ELF-1 (cell line): Measurements from ENCODE around the gene LTB.
A peak's percentile ranks its signal among the peaks of the same experiment; 100 is the strongest.

ENCODE experiments used
- DNase-seq: peaks from one replicate; pipeline ENCODE4 v3.0.0-alpha.2; 2016; ENCODE audit warnings: low read depth, low spot score

The LTB gene, protein sequence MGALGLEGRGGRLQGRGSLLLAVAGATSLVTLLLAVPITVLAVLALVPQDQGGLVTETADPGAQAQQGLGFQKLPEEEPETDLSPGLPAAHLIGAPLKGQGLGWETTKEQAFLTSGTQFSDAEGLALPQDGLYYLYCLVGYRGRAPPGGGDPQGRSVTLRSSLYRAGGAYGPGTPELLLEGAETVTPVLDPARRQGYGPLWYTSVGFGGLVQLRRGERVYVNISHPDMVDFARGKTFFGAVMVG

DNA sequence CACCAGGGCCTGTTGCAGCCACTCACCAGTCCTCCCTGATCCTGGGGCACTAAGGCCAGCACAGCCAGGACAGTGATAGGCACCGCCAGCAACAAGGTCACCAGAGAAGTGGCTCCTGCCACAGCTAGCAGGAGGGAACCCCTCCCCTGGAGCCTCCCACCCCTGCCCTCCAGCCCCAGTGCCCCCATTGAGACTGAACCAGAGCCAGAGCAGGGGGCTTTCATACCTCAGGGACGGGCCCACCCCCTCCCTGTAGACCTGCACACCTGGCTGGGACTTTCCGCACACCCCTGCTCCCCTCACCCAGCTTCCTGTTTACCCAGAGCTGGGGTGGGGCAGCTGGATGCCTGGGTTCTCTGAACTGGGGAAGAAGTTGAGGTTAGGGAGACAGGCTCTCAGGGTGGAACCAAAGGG lies at the start of gene LTB:
LTB (minus strand) TSS at position 195 of the 414 bp plus-strand sequence; CDS start at position 188, 7 bp downstream.
- DNase-seq: no peak

DNA sequence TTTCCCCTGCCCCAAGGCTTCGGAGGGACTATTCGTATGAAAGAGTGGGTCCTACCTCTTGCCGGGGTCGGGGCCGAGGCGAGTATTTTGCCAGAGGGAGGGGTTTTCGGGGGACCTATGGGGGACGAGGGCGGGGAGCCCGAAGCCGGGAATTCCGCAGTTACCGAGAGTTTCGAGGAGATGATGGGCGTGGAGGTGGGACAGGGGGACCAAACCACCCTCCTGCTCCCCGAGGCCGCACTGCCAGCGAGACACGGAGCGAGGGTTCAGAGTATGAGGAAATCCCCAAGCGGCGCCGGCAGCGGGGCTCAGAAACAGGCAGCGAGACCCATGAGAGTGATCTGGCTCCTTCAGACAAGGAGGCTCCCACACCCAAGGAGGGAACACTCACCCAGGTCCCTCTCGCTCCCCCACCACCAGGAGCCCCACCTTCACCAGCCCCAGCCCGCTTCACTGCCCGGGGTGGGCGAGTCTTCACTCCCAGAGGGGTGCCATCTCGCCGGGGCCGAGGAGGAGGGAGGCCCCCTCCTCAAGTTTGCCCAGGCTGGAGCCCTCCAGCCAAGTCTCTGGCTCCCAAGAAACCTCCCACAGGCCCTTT lies 49.6 kb upstream of the LTB start:
- no peak for DNase-seq

DNA sequence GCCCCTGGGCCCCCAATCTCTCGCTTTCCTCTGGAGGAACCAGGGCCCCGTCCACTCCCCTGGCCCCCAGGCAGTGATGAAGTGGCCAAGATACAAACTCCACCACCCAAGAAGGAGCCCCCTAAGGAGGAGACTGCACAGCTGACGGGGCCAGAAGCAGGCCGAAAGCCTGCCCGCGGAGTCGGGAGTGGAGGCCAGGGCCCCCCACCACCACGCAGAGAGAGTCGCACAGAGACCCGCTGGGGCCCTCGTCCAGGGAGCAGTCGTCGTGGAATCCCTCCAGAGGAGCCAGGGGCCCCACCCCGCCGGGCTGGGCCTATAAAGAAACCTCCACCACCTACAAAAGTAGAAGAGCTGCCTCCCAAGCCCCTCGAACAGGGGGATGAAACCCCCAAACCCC lies 49.0 kb upstream of the LTB start:
- DNase-seq: no peak

DNA sequence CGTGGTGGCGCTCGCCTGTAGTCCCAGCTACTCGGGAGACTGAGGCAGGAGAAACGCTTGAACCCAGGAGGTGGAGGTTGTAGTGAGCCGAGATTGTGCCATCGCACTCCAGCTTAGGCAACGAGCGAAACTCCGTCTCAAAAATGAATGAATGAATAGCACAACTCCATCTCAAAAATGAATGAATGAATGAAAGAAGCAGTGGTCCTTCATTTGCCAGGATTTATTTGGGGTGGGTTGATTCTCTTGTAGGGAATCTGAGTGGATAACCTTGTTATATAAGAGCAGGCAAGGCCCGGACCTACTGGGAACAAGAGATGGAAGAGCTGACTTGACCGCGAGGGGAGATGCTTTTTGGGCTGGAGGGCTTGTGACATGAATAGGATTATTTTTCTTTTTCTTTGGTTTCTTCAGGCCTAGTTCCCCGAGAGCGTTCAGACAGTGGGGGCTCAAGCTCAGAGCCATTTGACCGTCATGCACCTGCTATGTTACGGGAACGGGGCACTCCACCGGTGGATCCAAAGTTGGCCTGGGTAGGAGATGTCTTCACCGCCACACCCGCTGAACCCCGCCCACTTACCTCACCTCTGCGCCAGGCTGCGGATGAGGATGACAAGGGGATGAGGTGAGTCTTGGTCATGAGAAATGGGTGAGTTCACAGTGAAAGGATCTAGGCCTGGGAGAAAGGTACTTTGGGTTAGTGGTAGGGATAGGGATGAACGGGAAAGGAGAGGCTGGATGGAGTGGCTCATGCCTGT lies 48.1 kb upstream of the LTB start:
- no peak for DNase-seq

DNA sequence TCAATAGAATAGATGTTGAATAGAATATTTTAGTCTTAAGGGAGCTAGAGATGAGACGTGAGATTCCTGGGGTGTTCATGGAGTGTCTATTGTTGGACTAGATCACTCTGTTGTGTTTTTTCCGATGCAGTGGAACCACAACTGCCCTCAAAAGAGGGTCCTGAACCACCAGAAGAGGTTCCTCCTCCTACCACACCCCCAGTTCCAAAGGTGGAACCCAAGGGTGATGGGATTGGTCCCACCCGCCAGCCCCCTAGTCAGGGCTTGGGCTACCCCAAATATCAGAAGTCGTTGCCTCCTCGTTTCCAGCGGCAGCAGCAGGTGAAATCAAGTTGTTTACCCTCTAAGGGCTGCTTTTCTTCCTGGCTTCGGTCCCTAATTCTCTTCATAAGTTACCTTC lies 46.8 kb upstream of the LTB start:
- DNase-seq: no peak

DNA sequence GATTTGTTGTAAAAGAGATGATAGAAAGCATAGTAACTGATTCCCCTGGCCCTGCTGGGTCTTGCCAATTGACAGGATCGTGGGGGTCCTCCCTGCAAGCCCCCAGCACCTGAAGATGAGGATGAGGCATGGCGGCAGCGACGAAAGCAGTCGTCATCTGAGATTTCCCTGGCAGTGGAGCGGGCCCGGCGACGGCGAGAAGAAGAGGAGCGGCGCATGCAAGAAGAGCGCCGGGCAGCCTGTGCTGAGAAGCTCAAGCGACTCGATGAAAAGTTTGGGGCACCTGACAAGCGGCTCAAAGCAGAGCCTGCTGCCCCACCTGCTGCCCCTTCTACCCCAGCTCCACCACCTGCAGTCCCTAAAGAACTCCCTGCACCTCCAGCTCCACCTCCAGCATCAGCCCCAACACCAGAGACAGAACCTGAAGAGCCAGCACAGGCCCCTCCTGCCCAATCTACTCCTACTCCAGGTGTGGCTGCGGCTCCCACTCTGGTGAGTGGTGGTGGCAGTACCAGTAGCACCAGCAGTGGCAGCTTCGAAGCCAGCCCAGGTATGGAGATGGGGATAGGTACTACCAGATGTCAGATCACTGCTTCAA lies 45.6 kb upstream of the LTB start:
- no peak for DNase-seq

DNA sequence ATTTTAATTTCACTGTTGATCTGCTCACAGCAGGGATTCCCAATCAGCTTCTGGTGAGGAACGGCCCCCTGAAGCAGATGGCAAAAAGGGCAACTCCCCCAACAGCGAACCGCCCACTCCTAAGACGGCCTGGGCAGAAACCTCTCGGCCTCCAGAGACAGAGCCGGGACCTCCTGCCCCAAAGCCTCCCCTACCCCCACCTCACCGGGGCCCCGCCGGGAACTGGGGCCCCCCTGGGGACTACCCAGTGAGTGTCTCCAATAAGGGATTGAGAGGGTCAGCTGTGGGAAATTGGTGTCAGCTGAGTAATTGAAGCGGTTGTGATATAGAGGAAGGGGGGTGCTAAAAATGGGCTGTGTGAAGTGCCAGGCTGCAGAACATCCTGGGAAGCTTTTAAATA lies 44.7 kb upstream of the LTB start:
- no peak for DNase-seq

DNA sequence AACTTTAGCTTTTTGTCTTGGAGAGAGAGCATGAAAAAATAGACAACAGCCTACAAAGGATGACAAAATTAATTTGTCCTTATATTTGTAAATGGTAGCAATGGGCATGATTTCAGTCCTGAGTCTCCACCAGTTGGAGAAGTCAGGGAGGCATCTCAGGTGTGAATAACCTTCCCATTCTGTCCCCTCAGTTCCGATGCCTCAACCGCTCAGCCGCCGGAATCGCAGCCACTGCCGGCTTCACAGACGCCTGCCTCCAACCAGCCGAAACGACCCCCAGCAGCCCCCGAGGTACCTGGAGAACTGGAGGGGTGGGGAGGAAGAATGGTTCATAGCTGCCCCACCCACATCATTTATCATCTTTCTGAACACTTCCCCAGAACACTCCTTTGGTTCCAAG lies 41.8 kb upstream of the LTB start:
- DNase-seq: no peak

DNA sequence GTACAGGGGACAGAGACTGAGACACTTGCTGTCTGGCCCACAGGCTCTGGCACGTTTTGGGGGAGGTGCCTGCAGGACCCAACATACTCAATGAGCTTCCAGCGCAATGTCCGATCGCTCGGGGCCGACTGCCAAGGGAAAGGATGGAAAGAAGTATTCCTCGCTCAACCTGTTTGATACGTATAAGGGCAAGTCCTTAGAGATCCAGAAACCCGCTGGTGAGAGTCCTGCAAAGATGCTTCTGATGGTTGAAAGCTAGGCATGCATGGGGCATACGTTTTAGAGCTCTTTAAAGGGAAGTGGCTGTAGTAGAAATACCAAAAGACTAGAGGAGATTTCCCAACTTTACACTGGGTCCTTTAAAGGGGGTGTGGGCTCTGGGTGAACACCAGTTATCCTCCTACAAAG lies 40.5 kb upstream of the LTB start:
- peak; percentile 56 for DNase-seq

DNA sequence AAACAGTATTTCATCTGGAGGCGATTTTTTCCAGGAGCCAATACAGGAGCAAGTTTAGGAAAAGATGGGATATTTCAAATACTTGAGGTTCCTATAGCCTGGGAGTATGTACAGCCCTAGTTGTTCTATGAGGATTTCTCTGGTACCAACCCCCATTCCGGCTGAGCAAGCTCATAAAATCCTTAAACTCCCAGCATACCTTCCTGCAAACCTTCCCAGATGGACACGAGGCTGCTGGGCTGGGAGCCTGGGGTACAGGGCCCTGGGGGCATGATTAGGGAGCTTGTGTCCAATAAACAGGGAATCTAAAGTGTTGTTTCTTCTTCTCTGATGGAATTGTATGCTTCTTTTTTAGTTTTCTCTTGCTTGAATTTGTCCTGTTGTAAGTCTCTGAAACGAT lies 39.8 kb upstream of the LTB start:
- peak; percentile 67 for DNase-seq

DNA sequence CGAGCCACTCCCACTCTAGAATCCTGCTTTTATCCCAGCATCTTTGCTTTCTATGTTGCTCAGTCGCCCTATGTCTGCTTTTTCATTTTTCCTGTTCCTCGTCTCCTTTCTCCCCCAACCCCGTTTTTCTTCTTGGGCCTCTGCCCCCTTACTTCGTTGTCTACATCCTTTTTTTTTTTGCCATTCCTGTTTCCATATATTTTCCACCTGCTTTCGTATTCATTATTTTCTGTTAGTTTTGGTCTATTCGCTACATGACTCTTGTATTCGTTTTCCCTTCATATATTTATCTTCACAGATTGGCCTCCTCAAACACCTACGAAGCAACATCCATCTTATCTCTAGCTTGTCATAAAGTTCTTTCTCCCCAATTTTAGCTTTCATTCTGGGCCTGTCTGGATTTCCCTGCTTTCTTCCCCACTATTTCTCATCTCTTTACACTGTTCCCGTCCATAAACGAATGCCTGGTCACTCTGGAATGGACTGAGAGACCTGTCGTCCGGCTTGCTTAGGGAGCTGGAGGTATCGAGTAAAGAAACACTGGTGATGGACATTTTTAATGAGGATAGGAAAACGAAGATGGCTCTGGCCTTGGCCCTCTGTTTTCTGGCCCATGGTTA lies 39.2 kb upstream of the LTB start:
- no peak for DNase-seq

DNA sequence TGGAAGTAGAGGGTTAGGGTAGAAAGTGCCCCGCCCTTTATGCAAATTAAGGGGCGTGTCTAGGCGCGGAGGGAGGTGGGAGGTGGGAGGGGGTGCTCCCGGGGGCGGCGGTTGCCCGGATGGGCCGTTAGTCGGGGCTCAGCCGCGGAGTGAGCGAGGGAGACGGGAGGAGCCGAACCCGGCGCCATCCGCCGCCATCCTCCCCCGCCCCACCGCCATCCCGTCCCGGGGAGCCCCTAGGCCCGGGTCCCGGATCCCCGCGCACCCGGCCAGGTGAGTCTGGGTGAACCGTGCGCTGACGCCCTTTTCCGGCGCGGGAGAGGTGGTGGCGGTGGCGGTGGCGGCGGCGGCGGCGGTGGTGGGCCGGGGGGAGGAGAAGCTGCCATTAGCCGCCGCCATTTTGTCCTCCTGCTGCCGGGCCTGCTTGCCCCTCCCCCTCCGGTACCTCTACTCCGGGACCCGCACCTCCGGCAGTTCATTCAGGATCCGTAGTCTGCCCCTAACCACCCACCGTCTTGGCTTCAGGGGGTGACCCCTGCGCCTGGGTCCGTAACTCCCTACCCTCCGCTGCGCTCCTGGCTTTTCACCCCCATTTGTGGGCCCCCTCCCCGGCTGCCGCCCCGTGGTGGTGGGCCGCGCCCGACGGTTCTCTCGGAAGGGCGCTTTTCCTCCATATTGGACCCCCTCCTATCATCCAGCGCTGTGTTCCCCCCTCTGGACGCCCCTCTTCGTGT lies 38.5 kb upstream of the LTB start, which contains the start of gene PRRC2A:
PRRC2A (plus strand) TSS at position 130 of the 734 bp plus-strand sequence. CDS start 2,075 bp downstream, outside the sequence.
- DNase-seq: peak; percentile 78

DNA sequence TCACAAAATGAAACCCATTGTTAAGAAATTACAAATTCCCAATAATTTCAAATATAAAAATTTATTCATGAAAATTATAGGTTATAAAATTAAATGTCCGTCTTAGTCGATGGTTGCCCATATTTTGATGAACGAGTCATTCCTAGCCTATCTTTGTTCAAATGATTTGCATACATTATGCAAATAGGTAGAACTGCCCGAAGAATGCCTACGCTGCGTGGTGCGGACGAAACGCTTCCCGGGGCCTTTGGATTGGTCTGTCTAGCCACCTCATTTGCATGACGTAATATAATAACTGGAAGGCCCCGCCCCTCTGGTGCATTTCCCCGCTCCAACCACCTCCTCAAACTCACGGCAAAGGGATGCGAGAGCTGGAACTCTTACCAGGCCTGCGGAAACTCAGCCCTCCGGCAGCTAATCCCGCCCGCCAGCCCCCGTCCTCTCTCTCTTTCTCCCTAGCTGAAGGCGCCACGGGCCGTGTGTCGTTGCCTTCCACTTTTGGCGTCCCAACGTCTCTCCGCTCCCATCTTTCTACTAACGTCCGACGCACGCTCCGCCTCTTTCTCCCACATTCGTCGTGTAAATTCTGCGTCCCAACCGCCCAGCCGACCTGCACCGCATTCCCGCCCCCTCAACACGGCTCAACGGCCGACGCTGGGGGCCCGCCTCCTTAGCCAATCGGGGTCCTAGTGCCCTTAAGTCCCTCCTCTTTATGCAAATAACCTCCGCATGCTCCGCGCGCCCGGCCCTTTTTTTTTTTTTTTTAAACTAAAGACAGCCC lies 37.8 kb upstream of the LTB start:
- DNase-seq: peak; percentile 100

DNA sequence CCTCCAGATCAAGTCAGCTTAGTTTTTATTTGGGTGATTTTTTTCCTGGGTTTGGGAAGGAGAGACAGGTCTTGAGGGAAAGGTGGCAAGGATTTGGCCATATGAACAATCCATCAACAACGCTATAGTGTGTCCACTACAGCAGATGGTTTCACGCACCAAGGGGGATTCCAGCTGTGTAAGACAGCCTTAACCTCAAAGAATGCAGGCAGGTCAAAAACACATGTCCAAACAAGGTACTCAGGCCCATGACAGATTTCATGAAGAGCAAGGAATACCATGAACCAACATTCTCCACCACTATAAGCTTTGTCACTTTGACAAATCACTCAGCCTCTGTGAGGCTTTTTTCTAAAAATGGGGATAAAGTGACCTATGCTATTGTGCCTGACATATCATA lies 34.8 kb upstream of the LTB start:
- DNase-seq: no peak

DNA sequence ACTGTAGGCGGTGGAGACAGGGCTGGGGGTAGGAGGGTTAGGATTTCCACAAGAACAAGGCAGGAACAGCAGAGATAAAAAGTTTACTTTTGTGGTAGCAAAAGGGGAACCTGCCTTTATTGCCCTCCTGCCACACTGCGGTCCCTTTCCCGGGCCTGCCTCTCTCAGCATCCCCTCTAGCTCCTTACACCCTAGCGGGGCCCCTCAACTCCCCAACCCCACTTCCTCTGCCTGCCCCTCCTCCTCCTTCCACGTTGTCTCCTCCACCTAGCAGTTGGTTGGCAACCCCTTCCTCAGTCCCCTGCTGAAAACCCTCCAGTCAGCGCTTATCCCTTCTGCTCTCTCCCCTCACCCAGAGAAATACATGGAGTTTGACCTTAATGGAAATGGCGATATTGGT lies 33.5 kb upstream of the LTB start:
- no peak for DNase-seq

DNA sequence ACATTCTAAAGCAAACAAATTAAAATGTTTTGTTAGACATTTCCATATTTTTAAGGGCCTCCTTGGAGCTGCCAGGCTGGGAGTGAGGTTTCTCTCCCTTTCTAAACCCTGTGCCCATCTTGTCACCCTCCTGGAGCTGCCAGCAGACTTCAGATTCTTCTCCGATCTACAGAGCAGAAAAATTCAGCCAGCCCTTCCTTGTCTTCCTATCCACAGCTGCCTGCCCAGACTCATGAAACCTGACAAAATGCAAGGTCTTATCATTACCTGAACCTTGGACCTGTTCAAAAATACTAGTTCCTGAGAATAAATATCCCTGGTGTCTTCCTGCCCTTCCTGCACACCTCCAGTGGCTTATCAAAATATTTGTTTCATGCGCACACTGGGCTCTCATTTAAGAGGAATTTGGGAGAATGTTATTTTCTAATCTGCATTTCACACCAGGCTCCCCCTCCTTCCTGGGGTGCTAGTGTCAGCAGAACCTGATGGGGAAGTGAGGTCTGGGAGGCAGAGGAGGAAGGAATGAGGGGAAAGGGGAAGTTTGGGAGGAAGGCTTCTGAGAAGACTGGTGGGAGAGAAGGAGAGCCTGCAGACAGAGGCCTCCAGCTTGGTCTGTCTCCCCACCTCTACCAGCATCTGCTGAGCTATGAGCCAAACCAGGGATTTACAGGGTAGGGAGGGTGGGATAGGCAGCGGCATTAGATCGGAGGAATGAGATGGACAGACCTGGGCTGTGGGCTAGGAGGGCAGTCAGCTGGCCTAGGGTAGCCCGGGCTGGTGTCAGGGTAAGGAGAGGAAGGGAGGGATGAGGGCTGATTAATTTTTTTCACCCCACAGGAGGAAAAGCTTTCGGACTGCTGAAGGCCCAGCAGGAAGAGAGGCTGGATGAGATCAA lies 32.7 kb upstream of the LTB start, which contains the start of gene AIF1:
AIF1 (plus strand) TSS at position 551 of the 895 bp plus-strand sequence; CDS start at position 647, 96 bp downstream.
- DNase-seq: no peak

DNA sequence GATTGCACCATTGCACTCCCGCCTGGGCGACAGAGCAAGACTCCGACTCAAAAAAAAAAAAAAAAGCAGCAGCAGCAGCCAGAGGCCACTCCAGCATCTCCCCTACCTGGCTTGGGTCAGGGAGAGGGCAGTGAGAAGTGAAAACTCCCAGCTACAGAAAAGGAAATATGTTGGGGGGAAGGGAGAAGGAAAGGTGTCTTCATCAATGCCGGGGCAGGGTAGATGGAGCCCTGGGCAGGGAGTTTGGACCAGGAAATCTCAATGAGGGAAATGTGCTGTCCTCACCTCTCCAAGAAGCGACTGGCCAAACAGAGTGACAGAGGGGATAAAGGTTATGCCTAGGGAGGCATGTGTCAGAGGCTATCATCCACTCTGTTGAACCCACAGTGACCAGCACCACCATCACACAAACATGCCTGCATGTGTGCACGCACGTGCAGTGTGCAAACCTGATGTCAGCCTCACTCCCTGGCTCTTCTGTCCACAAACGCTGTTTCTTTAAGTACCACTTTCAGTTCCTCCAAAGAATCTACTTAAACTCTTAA lies 31.9 kb upstream of the LTB start:
- no peak for DNase-seq

DNA sequence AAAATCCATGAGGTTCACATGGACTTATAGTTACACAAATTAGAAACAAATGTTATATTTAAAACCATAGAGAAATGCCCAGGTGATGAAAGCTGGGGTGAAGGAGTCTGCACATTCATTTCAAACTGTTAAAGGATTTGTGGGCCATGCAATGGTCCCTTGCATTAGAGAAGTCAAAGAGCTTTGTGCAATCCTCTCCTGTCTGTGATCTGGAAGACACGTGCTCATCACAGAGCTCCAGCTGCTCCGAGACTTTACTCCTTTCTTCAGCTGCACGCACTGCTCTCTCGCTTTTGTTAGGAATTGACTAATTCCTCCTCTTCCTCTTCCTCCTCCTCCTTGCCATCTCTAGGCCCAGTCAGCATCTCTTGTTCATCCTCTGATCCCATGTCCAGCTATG lies 28.7 kb upstream of the LTB start:
- DNase-seq: no peak
